HG02759 (cell line): ENCODE data around the gene RNF115.
"Not testable (repeated sequence)": the region's sequence is repeated elsewhere in the genome, so short reads cannot be mapped to it uniquely, and the experiment has no call there.

Source experiments
- ATAC-seq: cut with Tn5 transposase; IDR thresholded peaks from one replicate; pipeline ENCODE4 v1.9.1; 2021; ENCODE audit warnings: mild to moderate bottlenecking, moderate library complexity; ENCODE audit not compliant: unreplicated experiment

The RNF115 gene

GRCh38 chr1:145828367-145829026 lies 4.6 kb upstream of the RNF115 start:
- no peak for ATAC-seq

- no peak for ATAC-seq
These were observed 4.1 kb upstream of the RNF115 start for GRCh38 chr1:145827966-145828365.

DNA sequence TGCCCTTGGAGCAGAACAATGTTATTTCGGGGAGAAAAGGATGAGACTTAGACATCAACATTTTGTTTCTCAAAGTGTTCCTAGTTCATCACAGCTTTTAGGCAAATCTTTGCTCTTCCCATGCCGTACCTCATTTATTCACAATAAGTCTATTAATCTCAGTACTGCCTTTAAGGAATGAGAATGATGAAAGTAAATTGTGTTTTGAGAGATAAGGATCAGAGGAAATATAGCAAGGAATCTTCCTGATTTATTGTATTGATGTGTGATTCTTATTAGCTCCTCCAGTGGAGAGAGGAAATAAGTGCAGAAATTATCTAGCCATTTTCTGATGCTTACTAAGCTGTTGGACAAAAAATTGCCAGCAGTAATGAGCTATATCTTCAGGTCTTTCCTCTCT lies 2.1 kb upstream of the RNF115 start:
- ATAC-seq: no peak

GRCh38 chr1:145824499-145824842 lies 576 bp upstream of the RNF115 start:
- ATAC-seq: no peak

DNA sequence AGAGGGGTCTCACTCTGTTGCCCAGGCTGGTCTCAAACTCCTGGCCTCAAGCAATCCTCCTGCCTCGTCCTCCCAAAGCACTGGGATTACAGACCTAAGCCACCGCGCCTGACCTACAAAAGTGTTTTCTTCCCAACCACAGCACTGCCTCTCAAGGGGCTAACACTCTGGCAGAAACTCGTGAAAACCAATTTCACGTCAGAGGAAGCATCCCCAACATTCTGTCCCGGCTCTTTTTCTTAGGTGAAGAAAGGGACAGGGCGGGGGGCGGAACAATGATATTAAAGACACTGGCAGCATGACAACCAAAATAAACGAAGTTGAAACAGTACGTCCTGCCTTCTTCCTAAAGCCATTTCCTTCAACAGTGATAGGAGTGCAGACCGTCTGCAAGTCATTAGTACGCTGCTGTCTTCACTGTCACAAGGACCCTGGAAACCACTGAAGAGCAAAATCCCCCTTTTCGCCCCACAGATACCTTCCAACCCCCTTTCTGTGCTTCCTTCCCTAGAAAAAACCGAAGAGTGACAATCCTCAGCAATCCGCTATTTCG lies 1.0 kb downstream of the RNF115 start:
- ATAC-seq: not testable (repeated sequence)

DNA sequence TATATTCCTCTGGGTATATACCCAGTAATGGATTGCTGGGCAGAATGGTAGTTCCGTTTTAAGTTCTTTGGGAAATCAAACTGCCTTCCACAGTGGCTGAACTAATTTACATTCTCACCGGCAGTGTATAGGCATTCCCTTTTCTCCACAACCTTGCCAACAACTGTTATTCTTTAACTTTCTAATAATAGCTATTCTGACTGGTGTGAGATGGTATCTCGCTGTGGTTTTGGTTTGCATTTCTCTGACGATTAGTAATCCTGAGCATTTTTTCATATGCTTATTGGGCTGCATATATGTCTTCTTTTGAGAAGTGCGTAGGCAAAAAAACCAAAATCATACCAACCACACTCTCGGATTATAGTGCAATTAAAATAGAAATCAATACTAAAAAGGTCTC lies 5.8 kb downstream of the RNF115 start:
- ATAC-seq: not testable (repeated sequence)

DNA sequence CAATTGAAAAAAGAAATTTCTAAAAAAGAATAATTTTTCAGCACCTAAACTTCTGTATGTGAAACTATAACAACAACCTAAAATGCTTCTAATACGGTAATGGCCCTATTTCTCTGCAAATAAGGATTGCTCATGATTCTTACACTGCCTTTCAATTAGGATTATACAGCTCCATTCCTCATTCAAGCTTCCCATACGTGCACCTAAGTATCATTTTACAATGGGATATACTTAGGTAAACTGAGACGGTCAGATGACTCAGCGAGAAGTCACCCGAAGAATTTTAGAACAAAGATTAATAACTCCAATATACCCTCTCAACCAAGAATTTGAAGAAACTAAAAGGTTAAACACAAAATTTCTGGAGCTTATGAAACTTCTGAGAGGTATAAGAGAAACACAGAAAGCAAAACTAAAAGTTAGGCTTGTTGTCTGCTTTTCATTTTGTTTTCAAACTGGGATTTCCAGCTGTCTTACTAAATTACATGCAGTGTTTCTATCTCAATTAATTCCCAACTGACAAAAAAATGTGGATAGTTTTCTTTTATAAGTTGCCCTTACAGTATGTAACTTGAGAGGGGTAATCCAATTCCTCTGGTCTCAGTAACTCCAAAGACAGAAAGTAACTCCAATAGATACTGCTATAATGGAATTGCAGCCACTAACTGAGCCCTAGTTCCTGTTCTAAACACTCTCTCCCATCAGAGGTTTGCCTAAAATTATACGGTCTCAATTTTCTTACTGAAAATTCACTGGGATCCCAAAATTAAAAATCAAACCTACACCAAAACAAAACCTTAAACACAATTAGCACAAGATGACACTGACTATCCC lies 10.7 kb downstream of the RNF115 start:
- ATAC-seq: not testable (repeated sequence)

- no peak for ATAC-seq
These were observed 17.1 kb downstream of the RNF115 start for GRCh38 chr1:145806844-145807243.

- ATAC-seq: no peak
These were observed 17.5 kb downstream of the RNF115 start for GRCh38 chr1:145806408-145806807.

- ATAC-seq: no peak
These were observed 18.8 kb downstream of the RNF115 start for GRCh38 chr1:145805057-145805456.

DNA sequence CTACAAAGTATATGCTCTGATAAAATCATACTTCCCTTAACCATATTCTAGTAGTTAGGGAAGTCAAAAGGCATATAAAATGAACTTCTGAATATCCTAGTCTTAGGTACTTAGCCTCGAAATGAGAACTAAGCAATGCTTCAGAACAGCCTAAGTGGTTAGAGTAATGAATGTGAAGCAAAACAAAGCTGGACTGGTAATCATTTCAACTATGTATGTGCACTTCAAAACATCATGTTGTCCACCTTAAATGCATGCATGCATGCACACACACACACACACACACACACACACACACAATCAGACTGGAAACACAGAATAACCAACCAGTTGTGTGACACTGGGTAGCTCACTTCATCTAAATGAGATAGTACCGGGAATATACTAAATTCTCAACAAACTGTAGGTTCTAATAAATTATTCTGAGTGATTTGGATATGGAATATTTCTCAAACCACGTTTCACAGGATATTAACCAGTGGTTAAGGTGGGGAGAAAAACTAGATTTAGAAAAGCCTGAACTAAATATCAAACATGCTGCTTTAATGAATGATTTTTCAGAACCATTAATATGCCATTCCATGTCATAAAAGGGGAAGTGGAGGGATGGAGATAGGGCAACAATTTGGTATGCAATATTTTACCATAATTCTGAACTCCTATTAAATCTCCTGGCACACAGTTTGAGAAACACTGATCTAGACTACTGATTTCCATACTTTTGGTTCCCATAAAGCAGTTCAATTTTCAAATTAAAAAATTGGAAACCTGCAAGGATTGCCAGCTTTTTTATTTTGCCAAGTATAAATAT lies 19.5 kb downstream of the RNF115 start:
- ATAC-seq: no peak

- no peak for ATAC-seq
These were observed 24.1 kb downstream of the RNF115 start for GRCh38 chr1:145799806-145800205.

GRCh38 chr1:145796753-145797152 lies 27.1 kb downstream of the RNF115 start:
- no peak for ATAC-seq

DNA sequence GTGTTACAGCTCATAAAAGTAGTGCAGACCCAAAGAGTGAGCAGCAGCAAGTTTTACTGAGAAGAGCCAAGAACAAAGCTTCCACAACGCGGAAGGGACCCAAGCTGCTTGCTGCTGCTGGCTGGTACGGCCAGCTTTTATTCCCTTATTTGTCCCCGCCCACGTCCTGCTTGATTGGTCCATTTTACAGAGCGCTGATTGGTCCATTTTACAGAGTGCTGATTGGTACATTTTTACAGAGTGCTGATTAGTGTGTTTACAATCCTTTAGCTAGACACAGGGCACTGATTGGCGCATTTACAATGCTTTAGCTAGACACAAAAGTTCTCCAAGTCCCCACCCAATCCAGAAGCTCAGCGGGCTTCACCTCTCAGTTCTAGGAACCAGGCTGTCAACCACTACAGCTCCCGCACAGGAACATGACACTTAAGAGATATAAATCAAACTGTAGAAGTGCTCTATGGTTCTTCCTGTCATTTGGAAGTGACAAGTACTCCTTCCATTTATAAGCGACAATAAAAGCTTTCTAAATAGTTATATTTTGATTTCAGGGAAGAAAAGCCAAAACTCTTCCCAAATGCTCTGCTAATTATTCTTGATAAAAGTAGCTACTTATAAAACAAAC lies 28.5 kb downstream of the RNF115 start:
- ATAC-seq: no peak

- ATAC-seq: no peak
These were observed 31.4 kb downstream of the RNF115 start for GRCh38 chr1:145792484-145792883.

GRCh38 chr1:145791860-145792259 lies 32.0 kb downstream of the RNF115 start:
- not testable (repeated sequence) for ATAC-seq

- no peak for ATAC-seq
These were observed 35.3 kb downstream of the RNF115 start for GRCh38 chr1:145788580-145788979.

DNA sequence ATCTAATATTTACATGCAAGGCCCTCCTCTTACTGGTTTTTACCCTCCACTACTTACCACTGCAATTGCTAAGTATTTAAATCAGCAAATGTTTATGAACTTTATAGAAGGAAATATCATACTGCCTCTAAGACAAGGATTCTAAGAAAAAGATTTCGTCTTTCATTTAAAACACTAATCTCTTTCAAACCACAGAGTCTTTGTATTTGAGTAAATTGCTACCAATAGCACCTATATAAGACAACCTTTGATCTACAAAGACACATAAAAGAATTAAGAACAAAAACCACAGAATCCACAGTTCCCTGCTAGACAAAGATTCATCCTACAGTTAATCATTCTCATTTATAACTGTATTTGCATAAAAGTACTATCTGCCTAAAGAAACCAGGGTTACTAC lies 37.6 kb downstream of the RNF115 start:
- no peak for ATAC-seq

- no peak for ATAC-seq
These were observed 38.3 kb downstream of the RNF115 start for GRCh38 chr1:145785547-145785946.

GRCh38 chr1:145784409-145784808 lies 39.5 kb downstream of the RNF115 start:
- ATAC-seq: no peak
